Mammary epithelial cell (primary cell): ENCODE results near the gene LCN10.

Source experiments
- EZH2 ChIP-seq: IDR thresholded peaks from 2 replicates; pipeline ENCODE4 v1.6.1; 2012; ENCODE audit warnings: low read length, inconsistent platforms, borderline replicate concordance
- TF ChIP-seq, protein P1 (sequence below), 2 donors: IDR thresholded peaks in 1 of 2; conservative IDR thresholded peaks in 1 of 2; 2 replicates each; pipeline ENCODE4 v1.5.1; 2011 to 2012; ENCODE audit warnings: inconsistent platforms in 2 of 2, low read length in 2 of 2, mild to moderate bottlenecking in 2 of 2, control low read depth in 1 of 2, low read depth in 1 of 2; ENCODE audit not compliant: insufficient read depth in 1 of 2; ENCODE audit errors: extremely low read depth in 1 of 2

DNA sequence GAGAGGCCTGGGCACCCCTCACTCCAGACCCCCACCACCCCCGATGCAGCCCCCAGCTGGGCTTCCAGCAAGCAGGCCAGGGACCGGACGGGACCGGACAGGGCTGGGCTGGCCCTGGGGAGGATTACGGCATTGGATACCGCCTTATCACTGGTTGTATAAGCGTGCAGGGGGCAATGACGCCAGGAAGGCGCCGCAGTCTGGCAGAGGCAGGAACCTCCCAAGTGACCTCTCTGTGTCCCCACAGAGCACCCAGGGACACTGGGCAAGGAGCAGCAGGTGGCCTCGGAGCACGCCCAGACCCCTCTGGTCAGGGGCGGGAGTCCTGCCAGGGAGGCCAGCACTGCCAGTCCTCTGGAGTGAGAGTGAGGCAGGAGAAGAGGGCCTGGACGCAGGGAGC, 22.3 kb upstream of the LCN10 start:
- TF ChIP-seq, protein P1, sequence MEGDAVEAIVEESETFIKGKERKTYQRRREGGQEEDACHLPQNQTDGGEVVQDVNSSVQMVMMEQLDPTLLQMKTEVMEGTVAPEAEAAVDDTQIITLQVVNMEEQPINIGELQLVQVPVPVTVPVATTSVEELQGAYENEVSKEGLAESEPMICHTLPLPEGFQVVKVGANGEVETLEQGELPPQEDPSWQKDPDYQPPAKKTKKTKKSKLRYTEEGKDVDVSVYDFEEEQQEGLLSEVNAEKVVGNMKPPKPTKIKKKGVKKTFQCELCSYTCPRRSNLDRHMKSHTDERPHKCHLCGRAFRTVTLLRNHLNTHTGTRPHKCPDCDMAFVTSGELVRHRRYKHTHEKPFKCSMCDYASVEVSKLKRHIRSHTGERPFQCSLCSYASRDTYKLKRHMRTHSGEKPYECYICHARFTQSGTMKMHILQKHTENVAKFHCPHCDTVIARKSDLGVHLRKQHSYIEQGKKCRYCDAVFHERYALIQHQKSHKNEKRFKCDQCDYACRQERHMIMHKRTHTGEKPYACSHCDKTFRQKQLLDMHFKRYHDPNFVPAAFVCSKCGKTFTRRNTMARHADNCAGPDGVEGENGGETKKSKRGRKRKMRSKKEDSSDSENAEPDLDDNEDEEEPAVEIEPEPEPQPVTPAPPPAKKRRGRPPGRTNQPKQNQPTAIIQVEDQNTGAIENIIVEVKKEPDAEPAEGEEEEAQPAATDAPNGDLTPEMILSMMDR (conservative IDR thresholded peaks at IDR 0.05 in 1 of 2, IDR thresholded peaks at IDR 0.05 in 1 of 2; ENCODE audit: extremely low read depth in 1 of 2, insufficient read depth in 1 of 2, low read depth in 1 of 2, low read length in 2 of 2): no peak
- no peak for TF ChIP-seq EZH2
